ENCODE measurements around the gene TRIM2. TPM values are rescaled to one million over a fixed set of nuclear protein-coding genes. Genes with fewer than 3 reads are reported as not detected.
A peak's percentile ranks its signal among the peaks of the same experiment; 100 is the strongest.

Gene TRIM2
- total and polyA plus RNA-seq, 2 experiments from 2014 or later, result 32.7 to 40.4 TPM

DNA sequence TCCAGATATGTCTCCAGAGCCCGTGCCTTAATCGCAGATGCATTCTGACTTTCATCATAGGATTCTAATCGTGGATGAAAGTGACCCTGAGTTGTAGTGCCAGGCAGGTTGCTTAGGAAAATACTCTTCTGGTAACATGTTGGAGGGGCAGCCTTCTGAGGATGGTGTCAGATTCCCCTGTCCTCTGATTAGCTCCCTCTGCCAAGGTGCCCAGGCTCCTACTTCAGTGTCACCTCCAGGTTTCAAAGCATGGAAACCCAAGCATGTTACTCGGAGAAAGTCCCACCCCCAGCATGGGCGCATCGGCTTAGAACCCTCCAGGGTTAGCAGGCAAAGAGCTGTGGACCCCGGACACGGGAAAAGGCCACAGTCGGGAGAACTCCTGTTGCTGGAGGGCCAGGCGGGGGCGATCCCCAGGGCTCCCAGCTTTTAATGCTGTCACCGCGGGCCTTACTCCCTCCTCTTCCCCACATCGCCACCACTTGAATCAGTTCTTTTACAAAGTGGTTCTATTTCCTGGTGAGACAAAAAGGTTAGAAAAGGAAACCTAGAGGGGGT is 44.5 kb downstream of the TRIM2 start:
- Histone ChIP-seq H3K27ac (peak overlapping the region; percentile 40), H3K9me3 (ENCODE audit: low read depth) (no peaks in the 10 kb centered on the region), H3K36me3 (no peaks in the 10 kb centered on the region), H3K4me1 (ENCODE audit: low read depth) (peaks cover 7% of the 10 kb centered on the region), H3K4me3 (peak overlapping the region; percentile 48), H3K27me3 (no peaks in the 10 kb centered on the region)
- TF ChIP-seq, protein P1, sequence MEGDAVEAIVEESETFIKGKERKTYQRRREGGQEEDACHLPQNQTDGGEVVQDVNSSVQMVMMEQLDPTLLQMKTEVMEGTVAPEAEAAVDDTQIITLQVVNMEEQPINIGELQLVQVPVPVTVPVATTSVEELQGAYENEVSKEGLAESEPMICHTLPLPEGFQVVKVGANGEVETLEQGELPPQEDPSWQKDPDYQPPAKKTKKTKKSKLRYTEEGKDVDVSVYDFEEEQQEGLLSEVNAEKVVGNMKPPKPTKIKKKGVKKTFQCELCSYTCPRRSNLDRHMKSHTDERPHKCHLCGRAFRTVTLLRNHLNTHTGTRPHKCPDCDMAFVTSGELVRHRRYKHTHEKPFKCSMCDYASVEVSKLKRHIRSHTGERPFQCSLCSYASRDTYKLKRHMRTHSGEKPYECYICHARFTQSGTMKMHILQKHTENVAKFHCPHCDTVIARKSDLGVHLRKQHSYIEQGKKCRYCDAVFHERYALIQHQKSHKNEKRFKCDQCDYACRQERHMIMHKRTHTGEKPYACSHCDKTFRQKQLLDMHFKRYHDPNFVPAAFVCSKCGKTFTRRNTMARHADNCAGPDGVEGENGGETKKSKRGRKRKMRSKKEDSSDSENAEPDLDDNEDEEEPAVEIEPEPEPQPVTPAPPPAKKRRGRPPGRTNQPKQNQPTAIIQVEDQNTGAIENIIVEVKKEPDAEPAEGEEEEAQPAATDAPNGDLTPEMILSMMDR (IDR thresholded peaks at IDR 0.05; ENCODE audit: low read depth, low read length), result no peak
- peak in 1 of 2 donors; percentile 42 for DNase-seq (ENCODE audit: low read depth in 1 of 2, low spot score in 1 of 2)

DNA sequence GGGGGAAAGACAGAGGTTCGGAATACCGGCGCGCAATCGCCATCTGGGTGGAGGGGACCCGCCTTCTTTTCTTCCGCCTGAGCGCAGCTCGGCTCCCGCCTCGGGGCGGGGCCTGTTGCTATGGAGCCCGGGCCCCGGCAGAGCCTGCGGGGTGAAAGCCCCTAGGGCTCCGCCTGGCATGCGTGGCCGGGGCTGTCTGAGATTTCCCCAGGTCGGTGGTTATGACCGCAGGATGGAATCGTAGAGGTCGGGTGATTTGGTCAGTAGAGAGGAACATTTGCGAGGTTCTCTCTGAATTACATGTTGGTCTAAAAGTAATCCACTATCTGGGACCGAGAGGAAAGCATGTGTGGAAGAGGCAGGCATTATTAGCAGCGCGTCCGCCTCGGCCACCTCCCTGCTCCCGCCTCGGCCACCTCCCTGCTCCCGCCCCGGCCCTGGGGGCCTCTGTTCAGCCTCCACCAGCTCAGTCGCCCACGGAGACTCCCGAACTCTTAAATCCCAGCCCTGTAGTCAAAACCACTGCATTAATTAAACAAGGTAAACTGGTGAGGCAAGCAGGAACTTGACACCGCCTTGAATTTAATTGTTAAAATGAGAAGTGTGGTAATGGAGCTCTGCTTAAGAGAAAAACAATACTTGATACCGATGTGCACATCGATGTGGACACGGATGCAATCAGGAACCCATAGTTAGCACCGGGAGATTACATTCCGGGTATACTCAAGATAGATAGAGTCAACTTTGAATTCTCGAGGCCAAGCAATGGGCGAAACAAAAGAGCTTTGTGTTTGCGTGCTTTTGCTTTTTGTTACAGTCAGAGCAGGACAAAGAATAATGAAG is 45.2 kb downstream of the TRIM2 start:
- no peaks in the 10 kb centered on the region for H3K9me3 ChIP-seq (ENCODE audit: low read depth)

DNA sequence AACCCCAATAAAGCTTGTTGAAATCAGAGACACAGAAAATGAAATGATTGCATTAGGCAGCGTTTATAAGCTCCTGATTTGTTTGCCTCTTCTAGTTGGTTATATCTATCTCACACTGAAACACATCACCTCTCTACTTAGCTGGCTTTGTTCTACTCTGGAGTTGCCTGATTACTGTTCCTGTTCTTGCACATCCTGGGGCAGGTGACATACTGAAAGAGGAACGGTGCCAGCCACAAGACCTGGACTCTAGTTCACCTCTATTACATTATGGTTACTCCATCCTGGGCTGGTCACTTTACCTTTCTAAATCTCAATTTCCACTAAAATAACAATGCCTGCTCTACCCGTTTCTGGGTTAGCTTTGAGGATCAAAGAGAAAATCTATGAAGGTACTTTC is 47.9 kb downstream of the TRIM2 start:
- H3K4me3 ChIP-seq, result no peak overlapping the region
- no peaks in the 10 kb centered on the region for H3K36me3 ChIP-seq
- TF ChIP-seq, protein P1 (IDR thresholded peaks at IDR 0.05; ENCODE audit: low read depth, low read length), result no peak
- H3K4me1 ChIP-seq (ENCODE audit: low read depth), result peaks cover 16% of the 10 kb centered on the region
- no peak for DNase-seq (ENCODE audit: low read depth in 1 of 2, low spot score in 1 of 2)
- H3K27ac ChIP-seq, result no peak overlapping the region
- H3K9me3 ChIP-seq (ENCODE audit: low read depth), result no peaks in the 10 kb centered on the region
- H3K27me3 ChIP-seq, result no peaks in the 10 kb centered on the region

More for the DNA sequence above, 45.2 kb downstream of the TRIM2 start:
- Histone ChIP-seq H3K27me3 (no peaks in the 10 kb centered on the region), H3K36me3 (no peaks in the 10 kb centered on the region), H3K27ac (peak overlapping the region; percentile 79), H3K4me3 (peak overlapping the region; percentile 48), H3K4me1 (ENCODE audit: low read depth) (peaks cover 7% of the 10 kb centered on the region)
- peak; percentile 80 to 89 for DNase-seq (ENCODE audit: low read depth in 1 of 2, low spot score in 1 of 2)
- TF ChIP-seq, protein P1 (IDR thresholded peaks at IDR 0.05; ENCODE audit: low read depth, low read length), result no peak

DNA sequence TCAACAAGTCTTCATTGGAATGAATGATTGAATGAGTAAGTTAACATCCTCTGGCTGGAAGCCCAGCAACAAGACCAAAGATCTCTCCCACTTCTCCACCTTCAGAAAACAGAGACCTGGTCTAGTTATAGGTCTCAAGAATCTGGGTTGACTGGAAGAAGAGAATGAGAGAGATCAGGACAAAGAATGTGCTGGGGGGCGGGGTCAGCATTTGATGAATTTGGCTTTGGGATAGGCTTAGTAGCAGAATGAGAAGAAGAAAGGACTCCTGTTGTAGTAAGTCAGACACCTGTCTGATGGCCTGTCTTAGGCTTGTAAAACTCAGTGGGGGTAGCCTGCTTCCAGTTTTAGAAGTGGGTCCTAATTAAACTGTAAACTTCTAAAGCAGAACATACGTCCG is 51.0 kb downstream of the TRIM2 start:
- Histone ChIP-seq H3K4me1 (ENCODE audit: low read depth) (peaks cover 18% of the 10 kb centered on the region), H3K27ac (no peak overlapping the region), H3K4me3 (no peak overlapping the region), H3K27me3 (no peaks in the 10 kb centered on the region), H3K36me3 (no peaks in the 10 kb centered on the region), H3K9me3 (ENCODE audit: low read depth) (no peaks in the 10 kb centered on the region)
- DNase-seq (ENCODE audit: low read depth in 1 of 2, low spot score in 1 of 2), result no peak
- TF ChIP-seq, protein P1 (IDR thresholded peaks at IDR 0.05; ENCODE audit: low read depth, low read length), result no peak

DNA sequence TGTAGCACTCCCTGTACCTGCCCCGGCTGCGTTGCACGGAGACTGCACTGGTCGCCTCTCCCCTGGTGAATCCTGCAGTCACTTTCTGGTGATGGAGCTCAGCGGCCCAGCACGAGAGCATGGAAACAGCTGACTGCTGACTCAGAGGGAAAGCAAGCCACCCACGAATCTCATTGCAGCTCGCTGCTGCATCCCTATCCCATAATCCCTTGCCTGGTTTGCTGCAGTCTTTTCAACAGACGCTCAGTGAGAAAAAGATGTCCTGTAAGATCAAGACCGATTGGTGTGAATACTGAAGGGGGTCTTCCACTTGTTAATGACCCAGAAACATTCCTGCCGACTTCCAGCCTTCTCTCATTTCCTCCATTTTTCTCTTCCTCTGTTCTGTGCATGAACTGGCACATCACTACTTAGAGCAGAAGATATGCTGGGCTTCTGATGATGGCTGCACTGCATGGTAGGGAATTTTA is 52.9 kb downstream of the TRIM2 start:
- H3K9me3 ChIP-seq (ENCODE audit: low read depth), result no peaks in the 10 kb centered on the region
- H3K27me3 ChIP-seq, result no peaks in the 10 kb centered on the region
- H3K4me3 ChIP-seq, result no peak overlapping the region
- TF ChIP-seq, protein P1 (IDR thresholded peaks at IDR 0.05; ENCODE audit: low read depth, low read length), result no peak
- DNase-seq (ENCODE audit: low read depth in 1 of 2, low spot score in 1 of 2), result peak; percentile 49 to 66
- H3K4me1 ChIP-seq (ENCODE audit: low read depth), result peaks cover 19% of the 10 kb centered on the region
- no peak overlapping the region for H3K27ac ChIP-seq
- H3K36me3 ChIP-seq, result no peaks in the 10 kb centered on the region

All from cardiac muscle cell (in vitro differentiated cells and primary cell).